Suppressor macrophage treated with lipopolysaccharide for 4 hours (primary cell): ENCODE measurements around the gene GOLGA6L7.
"Not testable (repeated sequence)": the region's sequence is repeated elsewhere in the genome, so short reads cannot be mapped to it uniquely, and the experiment has no call there.

ENCODE experiments used
- DNase-seq: peaks from one replicate; pipeline ENCODE4 v3.0.0-alpha.2; 2020

The GOLGA6L7 gene, protein sequence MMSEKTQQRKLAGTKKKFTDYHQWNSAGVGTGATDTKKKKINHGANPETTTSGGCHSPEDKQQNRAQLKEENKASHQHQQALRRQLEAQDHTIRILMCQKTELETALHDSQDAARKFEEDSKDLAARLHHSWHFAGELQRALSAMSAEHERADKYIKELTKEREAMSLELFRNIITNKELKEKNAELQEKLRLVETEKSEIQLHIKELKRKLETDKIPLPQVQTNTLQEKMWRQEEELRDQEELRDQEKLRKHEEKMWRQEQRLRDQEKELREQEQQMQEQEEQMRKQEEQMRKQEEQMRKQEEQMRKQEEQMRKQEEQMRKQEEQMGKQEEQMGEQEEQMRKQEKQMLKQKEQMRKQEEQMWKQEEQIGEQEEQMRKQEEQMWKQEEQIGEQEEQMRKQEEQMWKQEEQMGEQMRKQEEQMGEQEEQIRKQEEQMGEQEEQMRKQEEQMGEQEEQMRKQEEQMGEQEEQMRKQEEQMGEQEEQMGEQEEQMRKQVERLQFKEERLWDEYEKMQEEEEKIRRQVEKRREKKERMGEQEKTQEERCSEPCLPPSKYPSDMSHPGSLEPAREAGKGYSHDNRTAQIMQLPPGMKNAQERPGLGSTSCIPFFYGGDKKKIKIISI

DNA sequence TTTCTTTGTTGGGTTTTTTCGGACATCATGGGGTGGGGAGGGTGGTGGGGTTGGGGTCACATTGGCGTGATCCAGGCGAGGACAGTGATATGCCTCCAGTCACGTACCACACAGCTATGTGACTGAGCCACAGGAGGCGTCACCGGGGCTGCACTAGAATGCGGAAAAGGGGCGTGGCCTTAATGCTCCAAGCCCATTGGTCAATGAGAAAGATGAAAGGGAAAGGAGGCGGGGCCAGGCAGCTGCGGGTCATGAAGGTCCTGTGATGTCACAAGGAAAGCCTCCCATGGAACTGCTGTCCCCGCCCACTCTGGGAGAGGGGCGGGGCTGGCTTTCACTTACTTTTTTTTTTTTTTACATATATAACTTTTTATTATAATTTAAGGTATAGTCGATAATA lies at the start of gene GOLGA6L7:
GOLGA6L7 (minus strand) TSS at position 124 of the 400 bp plus-strand sequence; CDS start at position 29, 95 bp downstream.
- DNase-seq, result not testable (repeated sequence)

DNA sequence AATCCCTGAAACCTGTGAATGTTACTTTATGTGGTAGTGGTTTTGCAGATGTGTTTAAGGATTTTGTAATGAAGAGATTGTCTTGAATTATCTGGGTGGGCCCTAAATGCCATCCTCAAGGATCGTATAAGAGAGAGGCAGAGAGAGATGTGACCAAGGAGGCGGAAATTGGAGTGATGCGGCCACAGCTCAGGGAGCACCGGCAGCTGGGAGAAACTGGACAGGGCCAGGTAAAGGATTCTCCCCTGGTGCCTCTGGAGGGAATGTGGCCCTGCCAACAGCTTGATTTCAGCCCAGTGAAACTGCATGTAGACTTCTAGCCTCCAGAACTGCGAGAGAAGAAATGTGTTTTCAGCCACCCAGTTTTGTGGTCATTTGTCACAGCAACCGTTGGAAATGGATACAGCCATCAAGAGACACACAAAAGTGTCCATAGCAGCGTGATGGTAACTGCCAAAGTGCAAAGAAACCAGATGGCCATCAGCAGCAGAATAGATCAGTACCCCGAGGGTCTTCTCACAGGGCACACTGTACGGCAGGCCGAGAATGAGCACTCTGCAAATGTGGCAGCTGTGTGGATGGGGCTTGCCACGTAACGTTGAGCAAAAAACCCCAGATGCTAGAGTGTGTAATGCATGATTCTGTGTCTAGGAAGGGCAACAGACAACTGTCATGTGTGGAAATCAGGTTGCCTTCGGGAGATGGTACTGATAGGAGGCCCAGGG lies 49.6 kb upstream of the GOLGA6L7 start:
- no peak for DNase-seq

DNA sequence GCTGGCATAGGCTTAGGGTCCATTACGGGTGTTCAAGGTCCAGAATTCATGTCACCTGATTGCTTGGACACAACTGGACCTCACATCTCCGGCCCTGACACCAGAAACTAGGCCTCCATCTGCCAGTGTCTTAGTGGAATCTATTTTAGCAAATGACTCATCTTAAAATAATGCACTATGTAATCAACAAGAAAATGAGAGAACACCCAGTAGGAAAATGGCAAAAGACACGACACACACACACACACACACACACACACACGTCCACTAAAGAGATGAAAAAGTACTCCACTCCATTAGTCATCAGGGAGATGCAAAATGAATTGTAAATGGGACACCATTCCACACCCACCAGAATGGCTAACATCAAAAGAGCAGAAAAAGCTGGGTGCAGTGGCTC lies 48.5 kb upstream of the GOLGA6L7 start:
- DNase-seq, result no peak

DNA sequence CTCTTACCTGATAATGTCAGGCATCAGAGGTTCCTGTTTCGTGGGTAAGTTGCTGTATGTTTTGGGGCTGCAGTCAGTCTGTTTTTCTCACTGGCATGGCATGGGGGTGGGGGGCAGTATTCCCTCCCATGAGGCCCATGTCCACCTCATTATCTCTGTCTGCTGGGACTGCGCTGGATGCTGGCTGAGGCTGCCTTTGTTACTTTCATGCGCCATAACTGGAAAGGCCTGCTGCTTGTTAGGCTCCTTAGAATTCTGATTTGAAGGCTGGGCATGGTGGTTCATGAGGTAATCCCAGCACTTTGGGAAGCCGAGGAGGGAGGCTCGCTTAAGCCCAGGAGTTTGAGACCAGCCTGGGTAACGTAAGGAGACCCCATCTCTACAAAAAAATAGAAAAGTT lies 47.1 kb upstream of the GOLGA6L7 start:
- no peak for DNase-seq

DNA sequence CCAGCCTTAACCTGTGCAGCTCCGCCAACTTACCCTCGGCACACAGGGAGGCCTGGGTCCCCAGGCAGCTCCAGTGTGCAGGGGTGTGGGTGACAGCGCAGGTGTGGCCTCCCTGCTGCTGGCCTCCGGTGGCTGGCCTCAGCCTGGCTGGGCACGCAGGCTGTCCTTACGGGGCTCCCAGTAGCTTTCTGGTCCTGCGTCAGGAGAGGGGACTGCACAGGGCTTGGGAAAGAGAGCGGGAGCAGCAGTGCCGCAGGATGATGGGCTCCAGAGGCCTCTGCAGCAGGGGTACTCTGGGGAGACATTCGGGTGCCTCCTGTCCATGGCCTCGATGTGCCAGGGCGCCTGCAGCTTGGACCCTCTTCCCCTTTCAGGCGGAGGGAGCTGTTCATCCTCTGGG lies 46.7 kb upstream of the GOLGA6L7 start:
- DNase-seq, result no peak

DNA sequence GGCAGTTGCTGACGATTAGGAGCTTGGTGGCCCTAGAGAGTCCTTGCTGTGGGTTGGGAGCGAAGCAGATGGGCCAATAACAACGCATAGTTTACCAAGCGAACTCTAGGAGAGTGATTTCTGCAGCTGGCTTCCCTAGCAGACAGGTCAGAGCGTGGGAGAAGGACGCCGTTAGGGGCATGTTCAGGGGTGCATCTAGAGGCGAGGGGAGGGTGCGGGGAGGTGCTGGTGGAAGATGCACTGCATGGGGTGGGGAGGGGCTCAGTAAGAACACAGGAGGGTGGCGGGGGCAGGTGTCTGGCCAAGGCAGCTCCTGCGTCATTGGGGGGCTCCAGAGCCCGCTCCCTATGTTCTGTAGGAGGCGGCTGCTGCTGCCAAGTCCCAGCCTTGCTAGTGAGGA lies 46.2 kb upstream of the GOLGA6L7 start:
- no peak for DNase-seq

DNA sequence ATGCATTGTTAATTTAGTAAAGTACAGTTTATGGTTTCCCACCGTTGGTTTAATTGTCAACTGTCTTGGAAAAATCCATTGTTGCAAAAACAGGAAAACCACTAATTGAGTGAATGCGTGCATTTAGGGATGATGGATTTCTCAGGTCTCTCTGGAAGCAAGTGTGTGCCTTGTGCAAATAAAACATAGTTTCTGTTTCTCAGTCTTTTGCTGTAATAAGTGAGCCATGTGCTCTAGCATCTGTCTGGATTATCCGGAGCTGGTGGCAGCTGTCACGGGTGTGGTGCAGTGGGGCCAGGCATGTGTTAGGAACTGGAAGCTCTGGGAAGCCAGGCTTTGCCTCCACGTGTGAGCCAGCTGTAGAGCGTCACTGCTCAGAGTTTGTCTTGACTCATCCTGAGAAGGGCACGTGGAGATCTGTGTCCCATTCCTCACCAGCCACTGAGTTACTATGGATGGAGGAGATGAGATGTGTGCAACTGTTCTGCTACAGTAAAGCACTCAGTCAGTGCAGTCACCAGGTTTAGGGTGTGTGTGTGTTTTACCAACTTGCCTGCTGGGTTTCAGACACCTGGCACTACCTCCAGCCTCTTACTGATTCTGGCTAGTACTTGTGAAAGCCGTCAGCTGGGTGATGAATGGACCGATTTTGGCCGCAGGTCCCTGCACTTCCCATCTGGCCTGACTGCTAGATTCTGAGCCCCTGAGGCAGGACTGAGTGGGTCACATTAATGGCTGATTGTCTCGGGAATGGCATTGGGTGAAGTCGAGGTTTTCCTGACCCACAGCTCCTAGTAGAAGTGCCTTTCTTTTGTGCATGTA lies 44.6 kb upstream of the GOLGA6L7 start:
- DNase-seq, result no peak

DNA sequence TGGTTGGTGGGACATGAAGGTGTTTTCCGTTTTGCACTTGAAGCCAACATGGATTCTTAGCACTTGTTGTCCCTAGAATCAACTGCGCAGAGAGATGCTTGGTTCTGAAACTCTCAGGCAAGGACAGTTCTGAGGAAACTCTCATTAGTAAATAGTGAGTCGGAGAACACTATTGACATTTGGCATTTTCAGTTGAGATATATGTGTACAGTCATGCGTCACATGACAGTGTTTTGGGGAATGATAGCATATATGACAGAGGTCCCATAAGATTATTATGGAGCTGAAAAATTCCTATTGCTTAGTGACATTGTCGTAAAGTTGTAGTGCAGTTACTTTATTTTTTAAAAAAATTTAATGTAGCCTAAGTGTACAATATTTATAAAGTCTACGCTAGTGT lies 43.1 kb upstream of the GOLGA6L7 start:
- DNase-seq, result no peak

DNA sequence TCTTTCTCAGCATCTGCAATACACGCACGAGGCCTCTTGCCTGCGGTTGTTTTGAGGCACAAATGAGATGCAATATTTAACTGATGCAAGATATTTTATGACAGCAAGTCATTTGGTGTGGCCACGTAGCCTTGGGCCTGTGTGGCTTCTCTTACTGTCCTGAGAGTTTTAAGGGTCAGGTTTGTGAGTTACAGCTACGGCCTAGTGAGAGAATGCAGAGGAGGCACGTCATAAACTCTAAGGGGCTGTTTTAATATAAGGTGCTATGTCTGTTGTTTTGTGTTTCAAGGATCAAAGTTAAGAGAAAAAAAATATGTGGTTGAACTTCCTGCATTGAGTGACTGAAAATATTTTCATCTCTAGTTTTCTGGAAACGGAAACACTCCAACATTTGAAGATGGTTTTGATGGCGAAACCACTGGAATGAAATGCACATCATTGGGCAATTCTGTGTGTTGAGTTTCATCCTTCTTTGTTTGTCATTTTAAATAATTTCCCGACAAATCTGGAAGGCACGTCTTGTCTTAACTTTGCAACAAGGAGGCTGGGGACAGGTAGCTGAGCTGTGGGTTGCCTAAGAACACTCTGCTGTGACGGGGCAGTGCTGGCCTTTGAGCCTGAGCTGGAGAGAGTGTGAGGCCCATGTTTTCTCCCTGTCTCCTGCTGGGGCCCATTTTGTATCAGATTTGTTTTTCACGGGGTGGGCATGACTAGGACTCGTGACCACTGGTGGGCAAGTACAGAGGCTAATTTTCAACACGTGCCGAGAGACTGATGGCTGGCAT lies 42.5 kb upstream of the GOLGA6L7 start:
- DNase-seq, result no peak

DNA sequence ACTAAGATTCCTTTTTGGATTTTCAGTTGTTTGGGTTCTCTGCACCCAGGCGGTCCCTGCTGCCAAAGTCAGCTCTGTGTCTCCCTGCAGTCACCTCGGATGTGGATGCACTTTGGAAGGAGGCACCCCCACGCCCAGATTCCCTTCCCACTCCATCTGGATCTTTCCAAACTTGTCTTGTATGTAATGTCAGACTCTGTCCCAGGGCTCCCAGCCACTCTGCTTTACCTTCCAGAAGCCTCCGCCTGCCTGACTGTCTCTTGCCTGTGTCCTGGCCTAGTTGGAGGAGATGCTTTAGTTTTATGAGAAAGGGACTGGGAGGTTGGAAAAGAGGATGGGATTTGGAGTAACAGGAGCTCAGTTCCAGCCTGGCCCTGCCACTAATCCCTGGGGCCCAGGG lies 41.8 kb upstream of the GOLGA6L7 start:
- DNase-seq, result not testable (repeated sequence)

DNA sequence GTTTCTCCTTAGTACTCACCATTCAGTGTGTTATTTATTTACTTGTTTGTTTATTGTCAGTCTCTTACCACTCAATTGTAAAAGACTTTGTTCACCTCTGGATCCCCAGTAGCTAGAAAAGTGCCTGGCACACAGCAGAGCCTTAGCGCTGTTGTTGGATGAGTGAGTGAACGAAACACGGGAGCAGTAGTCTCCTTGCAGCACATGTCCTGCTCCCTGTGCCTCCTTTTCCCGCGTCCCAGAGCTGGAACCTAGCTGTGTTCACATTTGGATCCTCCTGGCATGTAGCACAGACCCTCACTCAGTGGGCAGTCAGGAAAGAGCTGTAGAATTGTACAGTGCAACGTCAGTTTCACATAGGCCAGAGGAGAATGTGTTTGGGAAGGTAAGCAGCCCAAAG lies 41.4 kb upstream of the GOLGA6L7 start:
- not testable (repeated sequence) for DNase-seq

DNA sequence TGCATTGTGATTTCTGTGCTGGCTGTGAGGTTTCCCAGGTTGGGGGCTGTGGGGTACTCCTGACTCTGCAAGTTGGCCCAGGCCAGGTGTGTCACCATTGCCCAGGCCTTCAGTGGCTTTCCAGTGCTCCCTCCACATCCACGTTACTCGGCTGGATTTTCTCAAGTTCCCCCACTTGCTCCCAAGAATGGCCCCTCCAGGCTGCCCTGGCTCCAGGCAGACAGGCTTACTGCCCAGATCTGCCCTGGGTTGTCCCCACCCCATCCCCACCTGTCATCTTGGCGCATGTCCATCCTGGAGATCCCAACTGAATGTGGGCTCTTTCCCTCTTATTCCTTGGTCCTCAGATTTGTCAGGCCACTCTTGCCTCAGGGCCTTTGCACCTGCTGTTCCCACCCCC lies 40.9 kb upstream of the GOLGA6L7 start:
- no peak for DNase-seq

DNA sequence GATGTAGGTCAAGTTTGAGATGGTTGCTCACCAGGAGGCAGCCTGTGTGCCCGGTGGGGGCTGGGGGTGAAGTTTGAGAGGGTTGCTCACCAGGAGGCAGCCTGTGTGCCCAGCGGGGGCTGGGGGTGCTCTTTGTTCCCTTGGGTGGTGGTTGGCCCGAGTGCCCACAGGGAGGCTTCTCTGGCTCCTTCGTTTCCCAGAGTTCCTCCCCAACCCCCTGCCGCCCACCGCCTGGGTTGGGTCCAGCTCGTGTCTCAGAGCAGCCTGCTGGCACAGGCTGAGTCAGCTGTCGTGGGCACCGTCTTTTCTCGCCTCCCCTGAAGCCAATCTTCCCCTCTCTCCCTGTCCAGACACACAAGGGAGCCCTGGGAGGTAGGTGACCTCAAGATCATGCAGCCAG lies 40.5 kb upstream of the GOLGA6L7 start:
- DNase-seq, result no peak

DNA sequence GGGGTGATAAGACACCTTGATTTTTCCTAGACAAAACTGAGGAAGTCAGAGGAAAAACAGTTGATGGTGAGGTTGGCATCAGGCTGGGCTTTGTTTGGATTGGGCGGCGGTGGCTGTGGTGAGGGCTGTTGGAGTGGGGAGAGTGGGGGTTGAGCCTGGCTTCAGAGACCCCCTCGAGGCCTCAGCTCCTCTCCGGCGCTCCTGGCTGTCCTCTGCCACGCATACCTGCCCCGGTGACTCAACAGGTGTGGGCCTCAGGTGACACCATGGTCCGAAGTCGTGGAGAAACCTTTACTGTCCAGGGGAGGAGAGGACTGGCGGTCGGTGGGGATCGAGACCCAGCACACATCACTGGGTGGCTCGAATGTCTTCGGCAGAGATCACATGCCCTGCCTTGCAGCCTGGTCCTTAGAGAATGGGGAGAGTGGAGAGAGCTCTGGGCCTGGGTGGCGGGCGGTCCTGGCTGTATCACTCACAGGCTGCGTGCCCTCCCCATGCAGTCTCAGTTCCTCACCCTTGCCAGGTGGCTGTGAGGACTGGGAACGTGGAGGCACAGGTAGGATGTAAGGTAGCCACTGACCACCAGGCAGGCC lies 40.0 kb upstream of the GOLGA6L7 start:
- DNase-seq, result no peak

DNA sequence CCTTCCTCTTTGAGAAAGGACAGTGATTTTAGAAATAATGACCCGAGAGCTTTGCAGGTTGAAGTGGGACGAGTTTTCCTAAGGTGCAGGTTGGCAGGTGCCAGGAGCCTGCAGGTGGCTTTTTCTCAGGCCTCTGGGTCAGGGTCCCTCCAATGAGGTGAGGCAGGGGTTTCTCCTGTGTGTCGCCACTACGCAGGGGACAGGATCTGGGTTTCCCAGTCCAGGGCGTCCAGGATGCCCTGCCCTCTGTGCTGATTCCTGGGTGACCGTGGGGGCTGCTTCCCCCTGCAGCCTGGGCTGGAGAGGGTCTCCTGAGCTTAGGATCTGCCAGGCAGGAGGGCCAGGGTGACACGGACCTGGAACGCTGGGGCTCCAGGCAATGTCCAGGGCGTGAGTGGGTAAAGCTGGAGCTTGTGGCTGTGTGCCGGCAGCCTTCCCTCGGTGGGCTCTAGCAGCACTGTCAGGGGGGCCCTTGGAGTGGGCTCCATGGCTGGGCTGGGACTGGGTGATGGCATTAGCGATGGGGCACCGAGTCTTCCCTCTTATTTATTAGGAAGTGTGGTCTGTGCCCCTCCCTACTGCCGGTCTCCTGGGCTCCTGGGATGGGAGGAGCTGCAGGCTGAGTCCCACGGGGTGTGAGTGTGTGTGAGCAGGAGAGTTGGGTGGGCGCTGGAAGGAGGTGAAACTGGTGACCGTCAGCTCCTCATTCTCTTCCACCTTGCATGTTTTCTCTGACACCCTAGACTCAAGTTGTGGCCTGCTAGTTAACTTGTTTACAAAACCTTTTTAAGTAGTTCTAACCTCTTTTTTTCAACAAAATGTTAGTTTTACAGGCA lies 39.1 kb upstream of the GOLGA6L7 start:
- no peak for DNase-seq

DNA sequence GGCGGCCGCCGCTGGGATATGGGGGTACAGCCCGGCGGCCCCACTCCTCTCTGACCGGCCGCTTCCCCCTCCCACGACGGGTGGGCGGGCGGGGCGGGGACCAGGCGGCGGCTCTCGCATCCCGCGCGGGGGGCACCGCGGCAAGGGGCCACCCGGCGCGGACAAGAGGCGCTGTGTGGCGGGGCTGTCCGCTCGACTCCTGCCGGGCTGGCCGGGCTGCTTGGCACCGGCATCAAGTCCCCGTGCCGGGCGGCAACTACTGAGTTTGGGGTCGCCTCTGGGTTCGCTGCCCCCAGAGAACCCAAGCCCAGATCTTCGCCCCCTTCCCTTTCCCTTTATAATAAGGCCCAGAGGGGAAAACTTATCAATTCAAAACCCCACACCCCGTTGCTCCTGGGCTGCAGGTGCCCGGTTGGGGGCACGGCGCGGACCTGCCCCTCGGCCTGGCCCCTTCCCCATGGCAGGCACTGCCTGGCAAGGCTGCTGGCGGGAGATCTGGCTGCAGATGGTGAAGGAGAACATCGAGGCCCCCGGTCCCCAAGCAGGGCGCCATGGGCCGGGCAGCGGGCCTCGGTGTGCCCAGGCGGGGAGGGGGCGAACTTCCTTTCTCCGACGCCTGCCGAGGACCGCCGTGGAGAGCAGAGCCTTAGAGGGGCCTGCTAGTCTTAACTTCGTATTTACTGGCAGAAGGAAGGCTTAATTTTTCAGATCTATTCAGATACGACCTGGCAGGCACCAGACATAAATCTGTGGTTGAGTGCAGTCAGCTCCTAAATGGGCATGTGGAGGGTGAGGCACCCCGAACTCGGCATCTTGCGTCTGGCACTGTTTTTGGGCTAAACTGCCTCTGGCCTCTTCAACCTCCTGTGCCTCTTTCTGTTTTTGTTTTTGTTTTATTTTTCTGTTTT lies 38.2 kb upstream of the GOLGA6L7 start:
- no peak for DNase-seq

DNA sequence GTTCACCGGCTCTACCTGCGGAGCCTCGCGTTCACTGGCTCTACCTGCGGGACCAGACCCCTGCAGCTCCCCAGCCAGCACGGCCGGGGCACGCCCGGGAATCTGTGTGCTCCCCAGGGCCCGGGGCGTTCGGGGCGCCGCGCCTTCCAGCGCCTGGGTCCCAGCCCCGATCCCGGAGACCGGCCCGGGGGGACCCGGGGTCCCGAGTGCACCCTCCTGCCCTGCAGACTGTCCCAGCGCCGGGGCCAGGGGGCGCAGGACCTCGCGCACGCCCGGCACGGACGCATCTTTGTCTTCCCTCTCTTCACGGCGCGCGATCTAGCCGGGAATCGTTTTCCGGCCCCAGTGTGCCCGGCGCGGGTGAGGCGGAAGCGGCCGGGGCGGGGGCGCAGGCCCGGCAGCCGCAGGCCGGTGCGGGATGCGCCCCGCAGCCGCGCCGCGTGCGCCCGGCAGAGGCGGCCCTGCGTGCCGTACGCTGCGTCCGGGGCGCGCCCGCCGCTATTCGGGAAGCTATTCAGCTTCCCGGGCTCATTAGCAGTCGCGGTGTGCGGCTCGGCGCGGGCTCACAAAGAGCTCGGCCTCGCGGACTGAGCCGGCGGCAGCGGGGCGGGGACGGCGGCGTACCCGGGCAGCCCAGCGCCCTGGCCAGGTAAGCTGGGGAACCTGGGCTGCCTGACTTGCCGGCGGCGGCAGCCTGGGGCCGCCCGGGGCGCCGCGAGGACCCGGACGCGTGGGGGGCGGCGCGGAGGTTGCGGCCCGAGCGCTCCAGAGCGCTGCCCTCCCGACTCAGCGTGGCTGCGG lies 37.4 kb upstream of the GOLGA6L7 start, which contains the start of gene APBA2:
APBA2 (plus strand) TSS at position 345 of the 801 bp plus-strand sequence. CDS start 167,911 bp downstream, outside the sequence.
- DNase-seq, result no peak

DNA sequence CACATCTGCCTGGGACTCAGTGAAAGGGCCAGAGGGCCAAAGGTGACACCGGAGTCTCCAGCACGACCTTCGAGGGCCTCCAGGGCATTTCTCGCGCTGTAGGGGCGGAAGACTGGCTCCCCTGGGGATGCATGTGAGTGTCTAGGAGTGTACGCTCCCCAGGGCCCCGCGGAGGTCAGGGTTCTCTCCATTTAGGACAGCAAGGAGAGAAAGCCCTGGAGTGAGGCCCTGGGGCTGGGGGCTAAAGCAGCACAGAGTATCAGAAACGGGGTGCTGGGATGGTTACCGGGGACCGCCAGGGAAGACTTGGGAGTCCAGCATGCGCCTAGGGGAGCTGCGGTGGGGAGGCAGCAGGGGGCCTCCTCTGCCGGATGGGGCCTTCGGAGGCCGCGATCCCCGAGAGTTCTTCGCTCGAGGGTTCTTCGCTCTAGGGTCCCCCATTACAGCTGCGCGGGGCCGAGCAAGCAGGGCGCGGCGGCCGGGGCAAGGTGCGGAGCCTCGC lies 36.7 kb upstream of the GOLGA6L7 start:
- no peak for DNase-seq
